SU-DHL-6 (cell line): ENCODE data around the gene PARN.

Experiments used
- H2AFZ ChIP-seq: fragments of 200-600 bp; sonication (generic); 2 replicates; pipeline ENCODE4 v1.6.1; 2014; ENCODE audit warnings: low read depth, mild to moderate bottlenecking, moderate library complexity, mixed read lengths, antibody characterized with exemption, low read length; ENCODE audit not compliant: severe bottlenecking
- H3F3A ChIP-seq: fragments of 200-600 bp; shearing (Covaris generic); 2 replicates; pipeline ENCODE4 v1.6.0; 2016; ENCODE audit warnings: antibody characterized with exemption, mild to moderate bottlenecking; ENCODE audit not compliant: insufficient read depth
- H3K27ac ChIP-seq: fragments of 200-600 bp; sonication (generic); 2 replicates; pipeline ENCODE4 v1.5.1; 2016; ENCODE audit warnings: low read depth, mild to moderate bottlenecking, low read length, moderate library complexity, mixed read lengths
- H3K27me3 ChIP-seq: fragments of 200-600 bp; sonication (generic), shearing (Covaris generic); 2 replicates; pipeline ENCODE4 v1.6.0; 2014; ENCODE audit warnings: mild to moderate bottlenecking, low read length
- H3K36me3 ChIP-seq: fragments of 200-600 bp; sonication (generic); 2 replicates; pipeline ENCODE4 v1.6.1; 2014; ENCODE audit warnings: mild to moderate bottlenecking, low read length, mixed read lengths
- H3K4me2 ChIP-seq: fragments of 300-600, 200-600 bp; shearing (Covaris generic), sonication (generic); 2 replicates; pipeline ENCODE4 v1.6.0; 2014; ENCODE audit warnings: low read length, low read depth, mild to moderate bottlenecking; ENCODE audit not compliant: poor library complexity, severe bottlenecking
- H3K4me3 ChIP-seq: fragments of 200-600 bp; sonication (generic); 2 replicates; pipeline ENCODE4 v1.5.1; 2014; ENCODE audit warnings: antibody characterized with exemption, low read length, mild to moderate bottlenecking, mixed read lengths; ENCODE audit not compliant: insufficient read depth, poor library complexity, severe bottlenecking
- H3K79me2 ChIP-seq: fragments of 200-600 bp; sonication (generic); 2 replicates; pipeline ENCODE4 v1.6.1; 2014; ENCODE audit warnings: mild to moderate bottlenecking, low read length, moderate library complexity; ENCODE audit not compliant: insufficient read depth
- H3K9ac ChIP-seq: fragments of 200-600 bp; sonication (generic); 2 replicates; pipeline ENCODE4 v1.7.0; 2014; ENCODE audit warnings: mild to moderate bottlenecking, low read length
- H3K9me2 ChIP-seq: fragments of 200-600 bp; sonication (generic); replicated peaks from 2 replicates; pipeline ENCODE4 v1.6.1; 2014; ENCODE audit warnings: low read length; ENCODE audit not compliant: insufficient read depth
- H3K9me3 ChIP-seq: fragments of 200-600 bp; sonication (generic); 2 replicates; pipeline ENCODE4 v1.6.1; 2014; ENCODE audit warnings: low read length, mixed read lengths; ENCODE audit not compliant: insufficient read depth
- H4K20me1 ChIP-seq: fragments of 200-600 bp; sonication (generic); 2 replicates; pipeline ENCODE4 v1.6.1; 2014; ENCODE audit warnings: low read depth, mild to moderate bottlenecking, antibody characterized with exemption, low read length, moderate library complexity, mixed read lengths
- CTCF ChIP-seq: fragments of 200-600 bp; sonication (generic); IDR thresholded peaks from one replicate; pipeline ENCODE4 v1.5.1; 2017; ENCODE audit warnings: antibody characterized with exemption, mild to moderate bottlenecking, low read length, moderate library complexity; ENCODE audit not compliant: insufficient read depth, poor library complexity, severe bottlenecking
- EZH2phosphoT487 ChIP-seq: fragments of 200-600 bp; sonication (generic), shearing (Covaris generic); conservative IDR thresholded peaks from 2 replicates; pipeline ENCODE4 v1.6.1; 2018; ENCODE audit warnings: mild to moderate bottlenecking, antibody characterized with exemption, low read length, moderate library complexity, mixed read lengths

The PARN gene

DNA sequence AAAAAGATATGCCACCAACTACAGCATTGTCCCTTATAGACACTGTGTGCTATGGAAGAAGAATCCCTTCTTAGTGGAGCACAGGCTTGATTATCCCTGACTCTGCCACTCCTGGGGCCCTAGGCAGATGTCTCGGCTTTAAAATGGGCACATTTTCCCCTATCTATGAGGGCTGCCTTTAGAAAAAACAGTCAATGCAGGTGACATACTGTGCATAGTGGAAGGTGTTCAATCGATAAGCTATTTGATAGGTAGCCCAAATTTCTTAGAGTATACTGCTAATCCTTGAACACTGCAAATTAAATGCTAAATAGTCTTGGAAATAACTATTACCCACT is 64.4 kb downstream of the PARN start:
- Histone ChIP-seq H4K20me1 (no peaks in the 10 kb centered on the region), H3K4me3 (no peak overlapping the region), H3K36me3 (0 out of 2 replicates have a peak, but pooled peaks cover 2% of the 10 kb centered on the region), H3K27me3 (no peaks in the 10 kb centered on the region), H3K27ac (no peak overlapping the region), H3K4me2 (no peak overlapping the region), H3K79me2 (no peaks in the 10 kb centered on the region), H3K9me2 (no peaks in the 10 kb centered on the region), H3K9ac (no peak overlapping the region), H2AFZ (no peak overlapping the region), H3K9me3 (no peaks in the 10 kb centered on the region), H3F3A (no peaks in the 10 kb centered on the region)
- TF ChIP-seq EZH2phosphoT487 = no peak
- TF ChIP-seq CTCF = no peak

- no peaks in the 10 kb centered on the region for H3K9me2 ChIP-seq
Observed at GRCh38 chr16:14564861-14565687, 65.0 kb downstream of the PARN start.

GRCh38 chr16:14564323-14564722 is 65.7 kb downstream of the PARN start:
- TF ChIP-seq CTCF (no peak), EZH2phosphoT487 (no peak)
- Histone ChIP-seq H3K4me3 (no peak overlapping the region), H3K9ac (no peak overlapping the region), H4K20me1 (no peaks in the 10 kb centered on the region), H3K4me2 (no peak overlapping the region), H3K9me2 (no peaks in the 10 kb centered on the region), H3K9me3 (no peaks in the 10 kb centered on the region), H3K79me2 (no peaks in the 10 kb centered on the region), H3K27me3 (no peaks in the 10 kb centered on the region), H3K27ac (no peak overlapping the region), H3K36me3 (peaks cover 4% of the 10 kb centered on the region; the same call in 1 of the 2 replicates), H2AFZ (no peak overlapping the region), H3F3A (no peaks in the 10 kb centered on the region)

More at GRCh38 chr16:14564861-14565687, 65.0 kb downstream of the PARN start:
- no peaks in the 10 kb centered on the region for H3K9me3 ChIP-seq
- TF ChIP-seq EZH2phosphoT487 (no peak), CTCF (no peak)
- H3K79me2 ChIP-seq = no peaks in the 10 kb centered on the region
- H3K4me2 ChIP-seq = no peak overlapping the region
- no peaks in the 10 kb centered on the region for H3K27me3 ChIP-seq
- 0 out of 2 replicates have a peak, but pooled peaks cover 2% of the 10 kb centered on the region for H3K36me3 ChIP-seq
- no peak overlapping the region for H2AFZ ChIP-seq
- no peaks in the 10 kb centered on the region for H4K20me1 ChIP-seq
- H3F3A ChIP-seq = no peaks in the 10 kb centered on the region
- H3K27ac ChIP-seq = no peak overlapping the region
- no peak overlapping the region for H3K4me3 ChIP-seq
- no peak overlapping the region for H3K9ac ChIP-seq
